DMS 273 treated with DMSO at 0.1 percent for 48 hours (cell line): ENCODE results near the gene NCOR2.

Experiments used
- DNase-seq: peaks from one replicate; lab custom pipeline; 2025; lab: John Stamatoyannopoulos, UW

The NCOR2 gene

GRCh38 chr12:124566997-124567672 is at the start of gene NCOR2:
TSS of gene NCOR2 (minus strand) at chr12:124567612. CDS start at chr12:124495251, 72,361 bp downstream.
- DNase-seq: no peak

- DNase-seq: no peak
These were observed 49.2 kb upstream of the NCOR2 start for GRCh38 chr12:124616394-124617221.

- DNase-seq: no peak
These were observed 47.3 kb upstream of the NCOR2 start for GRCh38 chr12:124614512-124615292.

- no peak for DNase-seq
These were observed 45.8 kb upstream of the NCOR2 start for GRCh38 chr12:124613151-124613585.

- DNase-seq: no peak
These were observed 44.9 kb upstream of the NCOR2 start for GRCh38 chr12:124612410-124612680.

- DNase-seq: no peak
These were observed 44.4 kb upstream of the NCOR2 start for GRCh38 chr12:124611559-124612409.

GRCh38 chr12:124610629-124611558 is 43.5 kb upstream of the NCOR2 start:
- no peak for DNase-seq

- no peak for DNase-seq
These were observed 42.7 kb upstream of the NCOR2 start for GRCh38 chr12:124610021-124610612.

- DNase-seq: peak; percentile 14
These were observed 41.9 kb upstream of the NCOR2 start for GRCh38 chr12:124609041-124609989.

- DNase-seq: no peak
These were observed 41.0 kb upstream of the NCOR2 start for GRCh38 chr12:124608450-124608870.

GRCh38 chr12:124607681-124608425 is 40.4 kb upstream of the NCOR2 start:
- DNase-seq: no peak

GRCh38 chr12:124605883-124606774 is 38.7 kb upstream of the NCOR2 start:
- no peak for DNase-seq

GRCh38 chr12:124605150-124605882 is 37.9 kb upstream of the NCOR2 start:
- DNase-seq: no peak

GRCh38 chr12:124604264-124604680 is 36.9 kb upstream of the NCOR2 start:
- DNase-seq: no peak

- DNase-seq: no peak
These were observed 36.4 kb upstream of the NCOR2 start for GRCh38 chr12:124603831-124604251.

- peak; percentile 13 for DNase-seq
These were observed 35.7 kb upstream of the NCOR2 start for GRCh38 chr12:124603100-124603541.
